Measurements from ENCODE around the gene DDX55. TPM values are rescaled to one million over a fixed set of nuclear protein-coding genes. Genes with fewer than 3 reads are reported as not detected.

DDX55 gene
- total and polyA plus RNA-seq, 8 donors, result 6.6 to 21.8 (median 11.5) TPM

DNA sequence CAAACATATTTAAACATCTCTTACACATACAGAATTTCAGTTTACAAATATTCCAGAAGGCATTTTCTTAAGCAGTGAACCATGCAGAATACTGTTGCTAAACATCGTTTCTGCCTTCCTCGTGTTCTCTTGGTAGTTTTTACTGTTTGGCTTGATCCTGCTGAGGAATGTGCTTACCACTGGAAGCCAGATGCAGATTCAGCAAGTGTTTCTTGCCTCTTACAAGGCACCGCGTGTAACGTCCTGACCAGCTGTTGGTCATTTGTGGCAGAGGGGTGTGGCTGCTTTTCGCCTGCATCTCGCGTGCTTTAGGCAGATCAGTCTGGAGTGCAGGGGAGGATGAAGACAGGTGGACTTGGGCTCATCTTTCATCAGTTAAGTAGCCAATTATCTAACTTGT lies 19.2 kb downstream of the DDX55 start:
- TF ChIP-seq, protein P1, sequence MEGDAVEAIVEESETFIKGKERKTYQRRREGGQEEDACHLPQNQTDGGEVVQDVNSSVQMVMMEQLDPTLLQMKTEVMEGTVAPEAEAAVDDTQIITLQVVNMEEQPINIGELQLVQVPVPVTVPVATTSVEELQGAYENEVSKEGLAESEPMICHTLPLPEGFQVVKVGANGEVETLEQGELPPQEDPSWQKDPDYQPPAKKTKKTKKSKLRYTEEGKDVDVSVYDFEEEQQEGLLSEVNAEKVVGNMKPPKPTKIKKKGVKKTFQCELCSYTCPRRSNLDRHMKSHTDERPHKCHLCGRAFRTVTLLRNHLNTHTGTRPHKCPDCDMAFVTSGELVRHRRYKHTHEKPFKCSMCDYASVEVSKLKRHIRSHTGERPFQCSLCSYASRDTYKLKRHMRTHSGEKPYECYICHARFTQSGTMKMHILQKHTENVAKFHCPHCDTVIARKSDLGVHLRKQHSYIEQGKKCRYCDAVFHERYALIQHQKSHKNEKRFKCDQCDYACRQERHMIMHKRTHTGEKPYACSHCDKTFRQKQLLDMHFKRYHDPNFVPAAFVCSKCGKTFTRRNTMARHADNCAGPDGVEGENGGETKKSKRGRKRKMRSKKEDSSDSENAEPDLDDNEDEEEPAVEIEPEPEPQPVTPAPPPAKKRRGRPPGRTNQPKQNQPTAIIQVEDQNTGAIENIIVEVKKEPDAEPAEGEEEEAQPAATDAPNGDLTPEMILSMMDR (IDR thresholded peaks at IDR 0.05), result no peak
- DNase-seq (no peak), ATAC-seq (no peak), FAIRE-seq (no peak)
- WGBS, 2 donors, result 78 to 79% methylated on average over 8 of the region's 8 CpGs
- Histone ChIP-seq H3K27ac (no peak overlapping the region), H3K4me3 (no peak overlapping the region), H3K4me1 (no peaks in the 10 kb centered on the region), H3K36me3 (peaks cover 10 to 59% (median 54%) of the 10 kb centered on the region in 3 donors), H3K27me3 (no peaks in the 10 kb centered on the region), H3K9me3 (no peaks in the 10 kb centered on the region)
- intact Hi-C loops (cut with DNase I), result no loop called here

- Histone ChIP-seq H3K27me3 (no peaks in the 10 kb centered on the region), H3K4me1 (no peaks in the 10 kb centered on the region), H3K4me3 (no peak overlapping the region), H3K36me3 (peaks cover 10 to 59% (median 47%) of the 10 kb centered on the region in 3 donors), H3K27ac (no peak overlapping the region), H3K9me3 (no peaks in the 10 kb centered on the region)
- TF ChIP-seq, protein P1 (IDR thresholded peaks at IDR 0.05), result no peak
- intact Hi-C loops (cut with DNase I), result no loop called here
- ATAC-seq, result peak in 1 of 4 donors; percentile 13
- WGBS, 2 donors, result 78 to 80% methylated on average over 15 of the region's 15 CpGs
- FAIRE-seq, result no peak
- no peak for DNase-seq
Measured at GRCh38 chr12:123621619-123622530, 20.0 kb downstream of the DDX55 start.

- intact Hi-C loops (cut with DNase I), result no loop called here
- FAIRE-seq (no peak), ATAC-seq (peak; percentile 99 to 100 (median 99)), DNase-seq (peak; percentile 92 to 98 (median 94))
- Histone ChIP-seq H3K4me1 (peaks cover 0 to 7% (median 6%) of the 10 kb centered on the region in 3 donors), H3K27ac (peak within 1 kb of the TSS; percentile 58 to 73 (median 70)), H3K9me3 (no peaks in the 10 kb centered on the region), H3K4me3 (peak within 1 kb of the TSS; percentile 61 to 96 (median 80)), H3K27me3 (no peaks in the 10 kb centered on the region), H3K36me3 (peaks cover 0 to 17% (median 16%) of the 10 kb centered on the region in 3 donors)
- TF ChIP-seq, protein P1 (IDR thresholded peaks at IDR 0.05), result no peak
- WGBS, 2 donors, result 0 to 1% methylated on average over 51 to 52 of the region's 52 CpGs
Measured at GRCh38 chr12:123633379-123634141, 31.7 kb downstream of the DDX55 start, which contains the start of the genes EIF2B1 and GTF2H3. EIF2B1 (minus strand) TSS chr12:123633686; CDS start chr12:123633557, 129 bp downstream. GTF2H3 (plus strand) TSS chr12:123633829; CDS start chr12:123633860, 31 bp downstream.

- TF ChIP-seq, protein P1 (IDR thresholded peaks at IDR 0.05), result no peak
- Histone ChIP-seq H3K4me3 (peak overlapping the region; percentile 61 to 96 (median 80)), H3K9me3 (no peaks in the 10 kb centered on the region), H3K27me3 (no peaks in the 10 kb centered on the region), H3K4me1 (peaks cover 0 to 7% (median 6%) of the 10 kb centered on the region in 3 donors), H3K36me3 (peaks cover 0 to 11% (median 10%) of the 10 kb centered on the region in 3 donors), H3K27ac (peak overlapping the region; percentile 58 to 73 (median 70))
- DNase-seq (peak in 2 of 6 donors; percentile 7 to 20), FAIRE-seq (no peak), ATAC-seq (no peak)
- intact Hi-C loops (cut with DNase I), result no loop called here
- WGBS, 2 donors, result 5 to 6% methylated on average over 19 of the region's 19 CpGs
Measured at GRCh38 chr12:123634142-123634561, 32.3 kb downstream of the DDX55 start.

Measured in pancreas (tissue), 10 donors.